GM18517 (cell line): ENCODE results near the gene APOBEC3A.

Experiments used
- ATAC-seq: cut with Tn5 transposase; IDR thresholded peaks from one replicate; pipeline ENCODE4 v1.9.1; 2021; ENCODE audit warnings: mild to moderate bottlenecking, moderate library complexity; ENCODE audit not compliant: unreplicated experiment

APOBEC3A gene

GRCh38 chr22:38957046-38957770, at the start of gene APOBEC3A:
APOBEC3A (plus strand) TSS chr22:38957609; CDS start chr22:38957692, 83 bp downstream.
- no peak for ATAC-seq

- ATAC-seq: no peak
Observed at GRCh38 chr22:38907767-38908166, 49.6 kb upstream of the APOBEC3A start.

- ATAC-seq: no peak
Observed at GRCh38 chr22:38911434-38911833, 46.0 kb upstream of the APOBEC3A start.

- ATAC-seq: no peak
Observed at GRCh38 chr22:38919631-38920190, 37.7 kb upstream of the APOBEC3A start.

GRCh38 chr22:38921120-38921519, 36.3 kb upstream of the APOBEC3A start:
- no peak for ATAC-seq

GRCh38 chr22:38921806-38922205, 35.6 kb upstream of the APOBEC3A start:
- no peak for ATAC-seq

GRCh38 chr22:38923463-38924346, 33.7 kb upstream of the APOBEC3A start:
- no peak for ATAC-seq

- ATAC-seq: no peak
Observed at GRCh38 chr22:38924347-38924952, 33.0 kb upstream of the APOBEC3A start.

GRCh38 chr22:38925571-38926041, 31.8 kb upstream of the APOBEC3A start:
- ATAC-seq: no peak

GRCh38 chr22:38927033-38927781, 30.2 kb upstream of the APOBEC3A start:
- ATAC-seq: no peak

GRCh38 chr22:38930512-38930911, 26.9 kb upstream of the APOBEC3A start:
- no peak for ATAC-seq

GRCh38 chr22:38935023-38935422, 22.4 kb upstream of the APOBEC3A start:
- no peak for ATAC-seq

- no peak for ATAC-seq
Observed at GRCh38 chr22:38935616-38936015, 21.8 kb upstream of the APOBEC3A start.

GRCh38 chr22:38936562-38936961, 20.8 kb upstream of the APOBEC3A start:
- no peak for ATAC-seq

GRCh38 chr22:38937036-38937435, 20.4 kb upstream of the APOBEC3A start:
- no peak for ATAC-seq

GRCh38 chr22:38937541-38937940, 19.9 kb upstream of the APOBEC3A start:
- no peak for ATAC-seq

- no peak for ATAC-seq
Observed at GRCh38 chr22:38938221-38938620, 19.2 kb upstream of the APOBEC3A start.

GRCh38 chr22:38938925-38939324, 18.5 kb upstream of the APOBEC3A start:
- no peak for ATAC-seq

- ATAC-seq: no peak
Observed at GRCh38 chr22:38940811-38941384, 16.5 kb upstream of the APOBEC3A start.

- no peak for ATAC-seq
Observed at GRCh38 chr22:38941488-38941987, 15.9 kb upstream of the APOBEC3A start.
